Measurements from ENCODE around the gene GPRIN2. TPM values are rescaled to one million over a fixed set of nuclear protein-coding genes. Genes with fewer than 3 reads are reported as not detected.

The GPRIN2 gene
- total and polyA plus RNA-seq, 2 of the 8 experiments (the other 6 are each of a cell fraction or from before 2014, with no cell fraction given): 14.3 to 18.6 TPM

GRCh38 chr10:46560381-46560780 lies 3.9 kb upstream of the GPRIN2 start (continued):
- TF ChIP-seq CHD7 (IDR thresholded peaks at IDR 0.05; ENCODE audit: insufficient replicate concordance, low read length) (no peak), CHD1 (IDR thresholded peaks at IDR 0.05; ENCODE audit: low read depth, low read length) (no peak)
